Activated CD8-positive, alpha-beta memory T cell treated with anti-CD3 and anti-CD28 coated beads, Interleukin-2, amount 50 U/mL, for 48 hours (primary cell): ENCODE measurements around the gene TBC1D13.
"Not testable (repeated sequence)": the region's sequence is repeated elsewhere in the genome, so short reads cannot be mapped to it uniquely, and the experiment has no call there.

Experiments used
- DNase-seq: peaks from one replicate; pipeline ENCODE4 v3.0.0-alpha.2; 2020

The TBC1D13 gene

GRCh38 chr9:128851779-128852600 is 64.9 kb downstream of the TBC1D13 start:
- not testable (repeated sequence) for DNase-seq

- not testable (repeated sequence) for DNase-seq
Observed at GRCh38 chr9:128852646-128853045, 65.6 kb downstream of the TBC1D13 start.

GRCh38 chr9:128854454-128854853 is 67.4 kb downstream of the TBC1D13 start:
- DNase-seq = not testable (repeated sequence)

- not testable (repeated sequence) for DNase-seq
Observed at GRCh38 chr9:128858476-128858875, 71.4 kb downstream of the TBC1D13 start.
